ENCODE measurements around the gene SPATA4.

GRCh38 chr4:176205299-176205698 is 9.9 kb upstream of the SPATA4 start:
- no peak for TF ChIP-seq CTCF (IDR thresholded peaks at IDR 0.05; ENCODE audit: poor library complexity)
- no peak for TF ChIP-seq EZH2 (IDR thresholded peaks at IDR 0.05; ENCODE audit: borderline replicate concordance)

Data from hepatocyte (in vitro differentiated cells).